GM19043 (cell line): Measurements from ENCODE around the gene C17orf50.

Experiments
- ATAC-seq: cut with Tn5 transposase; IDR thresholded peaks from one replicate; pipeline ENCODE4 v1.9.1; 2021; ENCODE audit warnings: low read depth; ENCODE audit not compliant: unreplicated experiment

C17orf50 gene

DNA sequence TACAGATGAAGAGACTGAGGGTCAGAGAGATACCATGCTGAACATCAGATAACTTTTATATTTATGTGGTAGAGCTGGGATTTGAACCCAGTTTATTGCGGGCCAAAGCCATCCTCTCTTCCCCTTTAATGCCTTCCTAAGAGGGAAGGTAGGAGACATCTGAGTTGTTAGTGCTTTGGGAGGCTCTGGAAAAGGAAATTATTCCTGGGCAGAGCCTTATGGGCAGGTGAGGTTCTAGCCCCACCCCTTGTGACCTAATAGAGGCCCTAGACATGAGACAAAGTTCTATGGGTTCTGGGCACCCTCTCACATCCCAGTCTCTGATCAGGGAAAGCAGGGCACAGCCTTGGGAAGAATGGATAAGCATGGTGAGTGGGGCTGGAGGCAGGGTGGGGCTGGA, at the start of gene C17orf50:
Gene C17orf50, plus strand, starts transcription at position 301 of the 400 bp plus-strand sequence. Its CDS starts 55 bp downstream, at position 356.
- no peak for ATAC-seq

GRCh38 chr17:35710950-35711349, 49.7 kb upstream of the C17orf50 start:
- ATAC-seq, result no peak

- no peak for ATAC-seq
Observed at GRCh38 chr17:35713069-35713728, 47.5 kb upstream of the C17orf50 start.

DNA sequence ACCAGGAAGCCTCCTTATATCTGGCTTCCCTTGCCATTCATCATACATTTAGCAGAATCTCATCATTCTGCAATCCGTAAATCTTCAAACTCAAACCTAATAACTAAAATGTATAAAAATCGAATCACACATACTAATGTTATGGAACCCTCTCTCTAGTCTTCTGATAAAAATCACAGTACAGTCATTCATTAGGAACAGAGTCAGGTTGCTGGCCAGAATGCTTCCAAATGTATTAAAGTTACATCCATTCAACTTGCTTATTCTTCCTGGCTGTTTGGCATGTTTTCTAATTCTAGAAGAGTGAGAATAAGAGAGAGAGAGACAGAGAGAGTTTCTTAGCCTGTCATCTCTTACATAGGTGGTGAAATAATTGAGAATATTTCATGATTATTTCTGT, 45.7 kb upstream of the C17orf50 start:
- ATAC-seq, result no peak

DNA sequence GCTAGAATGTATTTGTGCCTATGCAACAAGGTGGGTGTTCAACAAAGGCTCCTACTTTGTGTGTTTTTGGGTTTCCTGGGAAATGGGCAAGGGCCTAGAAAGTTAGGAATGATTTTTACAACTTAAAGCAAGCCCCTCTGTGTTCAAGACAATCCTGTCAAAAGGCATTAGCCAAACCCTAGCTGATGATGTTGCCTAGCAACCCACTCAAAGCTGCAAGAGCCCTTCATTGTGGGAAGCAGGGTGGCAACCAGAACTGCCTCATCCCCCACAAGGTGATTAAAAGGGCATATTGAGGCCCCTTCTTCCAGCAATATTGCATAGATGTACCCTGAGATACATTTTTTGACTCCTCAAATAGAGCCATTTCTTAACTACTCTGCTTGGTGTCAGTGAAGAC, 45.3 kb upstream of the C17orf50 start:
- ATAC-seq, result no peak

DNA sequence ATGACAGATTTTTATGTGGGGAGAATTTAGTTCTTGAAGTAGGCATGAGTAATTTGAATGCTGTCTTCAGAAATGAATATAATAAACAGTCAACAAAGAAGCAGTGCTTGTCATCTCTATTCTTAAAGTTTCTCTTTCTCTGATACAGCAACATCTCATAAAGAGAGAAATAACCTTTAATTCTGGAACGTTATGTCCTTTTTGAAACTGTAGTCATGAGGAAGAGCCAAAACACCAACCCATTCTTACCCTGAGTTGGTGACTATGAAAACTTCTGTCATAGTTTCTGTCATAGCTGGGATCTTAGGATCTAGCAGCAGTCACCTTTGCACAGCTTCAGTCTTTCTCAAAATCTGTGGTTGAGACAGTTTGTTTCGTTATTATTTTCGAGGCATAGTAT, 44.5 kb upstream of the C17orf50 start:
- ATAC-seq, result no peak

GRCh38 chr17:35716897-35717465, 43.7 kb upstream of the C17orf50 start:
- no peak for ATAC-seq

DNA sequence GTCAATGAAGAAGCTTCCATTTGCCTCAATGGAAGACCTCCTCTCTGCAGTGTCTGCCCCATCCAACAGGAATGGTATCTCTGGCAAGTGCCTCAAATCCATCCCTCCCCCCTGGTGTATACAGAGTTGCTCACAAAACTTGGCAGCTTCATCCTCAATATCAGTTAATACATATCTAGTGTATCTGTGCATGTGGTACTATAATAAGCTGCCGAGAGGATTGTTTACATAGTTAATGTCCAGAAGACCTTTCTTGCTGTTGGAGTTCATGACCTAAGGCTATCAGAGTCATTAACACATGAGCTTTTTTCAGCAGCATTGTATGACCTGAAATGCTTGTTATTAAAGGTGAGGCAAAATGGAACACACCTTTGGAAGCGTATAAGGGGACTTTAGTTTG, 43.2 kb upstream of the C17orf50 start:
- no peak for ATAC-seq

DNA sequence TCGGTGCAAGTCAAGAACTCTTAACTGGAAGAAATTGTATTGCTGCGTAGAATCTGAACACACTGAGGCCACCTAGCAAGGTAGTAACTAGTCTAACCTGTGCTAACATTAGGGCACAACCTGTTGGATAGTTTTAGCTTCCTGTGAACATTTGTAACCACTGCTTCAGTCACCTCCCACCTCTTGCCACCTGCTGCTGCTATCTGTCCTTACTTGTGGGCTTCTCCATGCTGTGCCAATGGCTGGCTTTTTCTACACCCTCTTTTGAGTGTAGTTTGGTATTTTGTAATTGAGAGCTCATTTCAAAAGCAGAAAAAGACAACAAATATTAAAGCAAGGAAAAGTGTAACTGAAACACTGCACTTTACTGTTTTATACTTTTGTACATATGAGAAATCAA, 37.0 kb upstream of the C17orf50 start:
- no peak for ATAC-seq

DNA sequence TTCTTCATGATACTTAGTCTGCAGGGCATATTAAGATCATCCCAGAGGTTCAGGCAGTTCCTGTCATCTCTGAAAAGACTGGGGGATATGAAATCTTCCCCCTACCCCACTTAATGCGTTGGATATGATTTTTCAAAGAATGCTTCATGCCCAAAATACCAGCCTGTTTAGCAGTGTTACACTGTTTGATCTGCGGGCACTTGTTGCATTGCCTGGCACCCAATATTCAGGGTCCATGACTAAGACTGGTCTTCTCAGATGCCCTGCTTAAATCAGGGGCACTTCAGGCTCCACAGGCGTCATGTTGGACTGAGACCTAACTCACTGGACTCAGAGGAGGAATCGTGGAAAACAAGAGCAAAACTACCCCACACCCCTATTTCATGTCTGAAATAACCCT, 35.6 kb upstream of the C17orf50 start:
- no peak for ATAC-seq

DNA sequence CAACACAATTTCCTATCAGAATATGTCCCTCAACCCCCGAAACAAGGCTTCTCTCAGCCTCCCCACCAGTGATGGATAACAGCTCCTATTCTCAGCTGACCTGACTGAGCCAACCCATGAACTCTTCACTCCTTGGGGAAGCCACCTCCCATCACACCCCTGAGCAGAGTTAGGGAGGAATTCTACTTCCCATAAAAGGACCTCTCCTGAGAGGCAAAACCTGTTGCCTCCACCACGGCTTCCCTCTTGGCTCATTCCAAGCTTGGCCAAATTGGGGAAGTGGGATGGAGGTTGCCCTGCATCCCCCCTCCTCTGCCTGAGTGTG, 34.9 kb upstream of the C17orf50 start:
- ATAC-seq, result no peak

- ATAC-seq, result no peak
Observed at GRCh38 chr17:35726127-35726952, 34.3 kb upstream of the C17orf50 start.

- ATAC-seq, result no peak
Observed at GRCh38 chr17:35726953-35727460, 33.7 kb upstream of the C17orf50 start.

DNA sequence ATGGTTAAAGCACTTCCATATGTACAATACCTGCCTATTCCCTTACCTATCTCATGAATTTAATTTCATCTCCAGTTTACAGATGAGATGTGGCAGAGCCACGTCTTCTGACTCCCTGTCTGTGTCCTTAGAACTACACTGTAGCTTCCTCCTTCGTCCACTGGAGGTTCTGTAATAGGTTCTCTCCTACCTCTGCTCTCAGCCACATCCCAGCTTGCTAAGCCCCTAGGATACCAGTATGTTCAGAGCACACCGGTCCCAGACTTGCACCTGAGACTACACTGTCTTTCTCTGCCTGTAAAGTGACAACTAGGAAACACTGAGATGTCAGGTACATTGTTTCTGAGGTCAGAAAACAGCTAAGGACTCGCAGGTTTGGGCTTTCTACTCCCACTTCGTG, 33.1 kb upstream of the C17orf50 start:
- no peak for ATAC-seq

- no peak for ATAC-seq
Observed at GRCh38 chr17:35728551-35728950, 32.1 kb upstream of the C17orf50 start.

- ATAC-seq, result no peak
Observed at GRCh38 chr17:35729405-35729833, 31.3 kb upstream of the C17orf50 start.

- ATAC-seq, result no peak
Observed at GRCh38 chr17:35730400-35731005, 30.2 kb upstream of the C17orf50 start.

- no peak for ATAC-seq
Observed at GRCh38 chr17:35731239-35731916, 29.3 kb upstream of the C17orf50 start, which contains the start of gene RASL10B. RASL10B (plus strand) TSS chr17:35731639; CDS start chr17:35735185, 3,546 bp downstream.

DNA sequence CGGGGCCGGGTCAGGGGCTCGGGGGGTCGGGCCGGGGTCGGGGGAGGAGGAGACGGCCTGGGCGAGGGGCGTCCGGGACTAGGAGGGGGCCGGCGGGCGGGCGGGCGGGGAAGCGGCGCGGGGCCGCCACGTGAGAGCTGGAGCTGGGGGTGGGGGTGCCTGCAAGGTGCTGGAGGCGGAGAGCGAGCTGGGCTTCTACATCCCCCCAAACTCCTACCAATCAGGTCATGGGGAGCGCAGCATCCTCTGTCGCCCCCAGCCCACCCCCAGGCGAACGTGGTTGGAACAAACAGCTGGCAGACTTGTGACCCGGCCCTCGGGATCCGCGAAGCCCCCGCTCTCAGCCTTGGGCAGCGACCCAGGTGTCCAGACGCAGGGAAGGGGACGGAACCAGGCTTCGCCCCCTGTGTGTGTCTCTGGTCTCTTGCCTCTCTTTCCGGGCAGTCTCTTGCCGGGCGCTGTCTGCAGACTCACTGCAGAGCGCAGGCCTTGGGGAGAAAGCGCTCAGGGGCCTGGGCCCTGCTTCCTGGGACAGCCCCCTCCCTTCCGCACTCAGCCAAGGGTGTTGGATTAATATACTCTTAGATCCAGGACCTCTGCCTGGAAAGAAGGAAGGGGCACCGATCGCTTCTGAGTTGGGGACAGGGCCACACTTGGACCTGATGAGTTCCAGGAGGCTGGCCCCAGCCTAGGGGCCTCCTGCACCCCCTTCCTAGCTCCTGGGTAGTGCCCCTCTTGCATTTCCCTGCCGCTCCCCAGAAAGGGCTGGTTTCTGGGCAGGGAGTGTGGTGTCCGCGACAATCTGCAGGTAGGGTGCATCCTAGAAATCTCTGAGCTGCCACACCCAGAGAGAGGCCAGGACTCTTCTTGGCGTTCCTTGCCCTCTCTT, 28.5 kb upstream of the C17orf50 start:
- ATAC-seq, result no peak

- no peak for ATAC-seq
Observed at GRCh38 chr17:35732806-35733136, 27.9 kb upstream of the C17orf50 start.
